ENCODE measurements around the gene RTF1. TPM values are rescaled to one million over a fixed set of nuclear protein-coding genes. Genes with fewer than 3 reads are reported as not detected.

The RTF1 gene
- total RNA-seq, 1 donor from 2014 or later: 27.9 TPM

DNA sequence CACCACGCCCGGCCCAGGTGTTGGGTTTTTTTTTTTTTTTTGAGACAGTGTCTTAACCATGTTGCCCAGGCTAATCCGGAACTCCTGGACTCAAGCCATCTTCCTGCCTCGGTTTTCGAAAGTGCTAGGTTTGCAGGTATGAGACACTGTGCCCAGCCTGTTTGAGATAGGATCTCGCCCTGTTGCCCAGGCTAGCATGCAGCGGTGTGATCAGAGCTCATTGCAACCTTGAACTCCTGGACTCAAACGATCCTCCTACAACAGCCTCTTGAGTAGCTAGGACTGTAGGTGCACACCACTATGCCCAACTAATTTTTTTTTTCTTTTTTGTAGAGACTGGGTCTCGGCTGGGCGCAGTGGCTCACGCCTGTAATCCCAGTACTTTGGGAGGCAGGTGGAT, 56.5 kb downstream of the RTF1 start:
- H3K27me3 ChIP-seq (ENCODE audit: control insufficient read depth, insufficient read depth, low read length): no peaks in the 10 kb centered on the region
- TF ChIP-seq, protein P1, sequence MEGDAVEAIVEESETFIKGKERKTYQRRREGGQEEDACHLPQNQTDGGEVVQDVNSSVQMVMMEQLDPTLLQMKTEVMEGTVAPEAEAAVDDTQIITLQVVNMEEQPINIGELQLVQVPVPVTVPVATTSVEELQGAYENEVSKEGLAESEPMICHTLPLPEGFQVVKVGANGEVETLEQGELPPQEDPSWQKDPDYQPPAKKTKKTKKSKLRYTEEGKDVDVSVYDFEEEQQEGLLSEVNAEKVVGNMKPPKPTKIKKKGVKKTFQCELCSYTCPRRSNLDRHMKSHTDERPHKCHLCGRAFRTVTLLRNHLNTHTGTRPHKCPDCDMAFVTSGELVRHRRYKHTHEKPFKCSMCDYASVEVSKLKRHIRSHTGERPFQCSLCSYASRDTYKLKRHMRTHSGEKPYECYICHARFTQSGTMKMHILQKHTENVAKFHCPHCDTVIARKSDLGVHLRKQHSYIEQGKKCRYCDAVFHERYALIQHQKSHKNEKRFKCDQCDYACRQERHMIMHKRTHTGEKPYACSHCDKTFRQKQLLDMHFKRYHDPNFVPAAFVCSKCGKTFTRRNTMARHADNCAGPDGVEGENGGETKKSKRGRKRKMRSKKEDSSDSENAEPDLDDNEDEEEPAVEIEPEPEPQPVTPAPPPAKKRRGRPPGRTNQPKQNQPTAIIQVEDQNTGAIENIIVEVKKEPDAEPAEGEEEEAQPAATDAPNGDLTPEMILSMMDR (IDR thresholded peaks at IDR 0.05; ENCODE audit: insufficient read depth, low read length, poor library complexity, severe bottlenecking): no peak
- no peak for DNase-seq (ENCODE audit: low read depth)
- H3K4me3 ChIP-seq (ENCODE audit: low read depth, low read length): no peak overlapping the region
- peaks cover 3% of the 10 kb centered on the region for H3K36me3 ChIP-seq (ENCODE audit: control insufficient read depth, insufficient read depth, low read length)

DNA sequence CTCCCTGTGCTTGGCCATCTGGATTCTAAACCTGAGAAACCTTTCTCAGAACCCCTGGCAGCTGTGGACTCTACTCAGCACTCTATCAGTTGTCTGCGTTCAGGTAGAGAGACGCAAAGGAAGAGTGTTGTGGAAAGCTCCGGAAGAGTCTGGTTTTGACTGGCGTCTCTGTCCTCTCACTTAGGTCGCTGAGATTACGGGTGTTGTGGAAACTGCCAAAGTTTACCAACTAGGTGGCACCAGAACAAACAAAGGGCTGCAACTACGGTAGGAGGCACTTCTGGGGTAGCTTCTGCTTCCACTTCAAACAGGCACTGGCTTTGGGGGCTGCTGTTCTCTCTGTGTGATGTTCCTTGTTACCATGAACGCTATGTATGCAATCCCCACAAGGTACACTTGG, 57.5 kb downstream of the RTF1 start:
- Histone ChIP-seq H3K27me3 (ENCODE audit: control insufficient read depth, insufficient read depth, low read length) (no peaks in the 10 kb centered on the region), H3K4me3 (ENCODE audit: low read depth, low read length) (no peak overlapping the region), H3K36me3 (ENCODE audit: control insufficient read depth, insufficient read depth, low read length) (peaks cover 3% of the 10 kb centered on the region)
- no peak for DNase-seq (ENCODE audit: low read depth)
- TF ChIP-seq, protein P1 (IDR thresholded peaks at IDR 0.05; ENCODE audit: insufficient read depth, low read length, poor library complexity, severe bottlenecking): no peak

DNA sequence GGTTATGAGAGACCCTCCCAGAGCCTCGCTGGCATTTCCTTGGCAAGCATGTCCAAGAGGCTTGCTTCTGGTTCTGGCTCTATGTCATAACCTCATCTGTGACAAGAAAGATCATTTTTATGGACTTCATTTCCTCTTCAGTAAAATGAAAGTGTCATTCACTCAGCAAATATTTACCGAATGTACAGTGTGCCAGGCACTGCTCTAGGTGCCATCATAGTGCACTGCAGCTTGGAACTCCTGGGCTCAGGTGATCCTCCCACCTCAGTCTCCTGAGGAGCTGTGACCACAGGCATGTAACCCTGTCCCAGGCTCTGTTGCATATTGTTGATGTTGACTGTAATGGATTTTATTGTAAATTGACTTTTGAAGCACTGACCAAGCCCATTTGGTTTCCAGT, 58.0 kb downstream of the RTF1 start:
- Histone ChIP-seq H3K36me3 (ENCODE audit: control insufficient read depth, insufficient read depth, low read length) (peaks cover 3% of the 10 kb centered on the region), H3K4me3 (ENCODE audit: low read depth, low read length) (no peak overlapping the region), H3K27me3 (ENCODE audit: control insufficient read depth, insufficient read depth, low read length) (no peaks in the 10 kb centered on the region)
- TF ChIP-seq, protein P1 (IDR thresholded peaks at IDR 0.05; ENCODE audit: insufficient read depth, low read length, poor library complexity, severe bottlenecking): no peak
- no peak for DNase-seq (ENCODE audit: low read depth)

DNA sequence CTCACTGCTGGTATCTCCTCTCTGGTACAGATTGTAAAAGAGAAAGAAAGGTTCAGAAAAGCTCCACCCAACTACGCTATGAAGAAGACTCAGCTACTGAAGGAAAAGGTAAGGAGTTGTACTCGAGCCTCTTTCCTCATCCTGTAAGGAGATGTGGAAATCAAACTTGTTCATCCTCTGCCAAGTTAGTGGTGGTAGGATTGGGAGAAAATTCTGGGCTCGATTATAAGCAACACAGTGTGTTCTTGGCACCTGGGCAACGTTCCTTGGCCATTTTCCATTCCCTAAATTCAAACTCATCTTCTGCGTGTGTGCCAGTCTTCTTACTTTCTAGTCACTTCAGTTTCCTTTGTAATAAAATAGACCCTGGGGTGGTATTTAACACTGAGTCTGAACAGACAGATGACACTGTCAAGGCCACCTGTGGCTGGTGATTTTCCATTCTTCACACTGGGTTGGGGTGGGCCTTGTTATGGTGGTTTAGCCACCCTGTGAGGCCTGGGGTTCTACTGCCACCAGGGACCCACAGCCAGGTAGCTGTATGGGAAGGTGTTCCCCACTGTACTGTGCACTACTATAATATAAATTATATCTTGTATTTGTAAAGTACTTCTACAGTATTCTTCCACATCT, 59.6 kb downstream of the RTF1 start:
- H3K27me3 ChIP-seq (ENCODE audit: control insufficient read depth, insufficient read depth, low read length): no peaks in the 10 kb centered on the region
- DNase-seq (ENCODE audit: low read depth): no peak
- no peak overlapping the region for H3K4me3 ChIP-seq (ENCODE audit: low read depth, low read length)
- H3K36me3 ChIP-seq (ENCODE audit: control insufficient read depth, insufficient read depth, low read length): peaks cover 1% of the 10 kb centered on the region
- TF ChIP-seq, protein P1 (IDR thresholded peaks at IDR 0.05; ENCODE audit: insufficient read depth, low read length, poor library complexity, severe bottlenecking): no peak

DNA sequence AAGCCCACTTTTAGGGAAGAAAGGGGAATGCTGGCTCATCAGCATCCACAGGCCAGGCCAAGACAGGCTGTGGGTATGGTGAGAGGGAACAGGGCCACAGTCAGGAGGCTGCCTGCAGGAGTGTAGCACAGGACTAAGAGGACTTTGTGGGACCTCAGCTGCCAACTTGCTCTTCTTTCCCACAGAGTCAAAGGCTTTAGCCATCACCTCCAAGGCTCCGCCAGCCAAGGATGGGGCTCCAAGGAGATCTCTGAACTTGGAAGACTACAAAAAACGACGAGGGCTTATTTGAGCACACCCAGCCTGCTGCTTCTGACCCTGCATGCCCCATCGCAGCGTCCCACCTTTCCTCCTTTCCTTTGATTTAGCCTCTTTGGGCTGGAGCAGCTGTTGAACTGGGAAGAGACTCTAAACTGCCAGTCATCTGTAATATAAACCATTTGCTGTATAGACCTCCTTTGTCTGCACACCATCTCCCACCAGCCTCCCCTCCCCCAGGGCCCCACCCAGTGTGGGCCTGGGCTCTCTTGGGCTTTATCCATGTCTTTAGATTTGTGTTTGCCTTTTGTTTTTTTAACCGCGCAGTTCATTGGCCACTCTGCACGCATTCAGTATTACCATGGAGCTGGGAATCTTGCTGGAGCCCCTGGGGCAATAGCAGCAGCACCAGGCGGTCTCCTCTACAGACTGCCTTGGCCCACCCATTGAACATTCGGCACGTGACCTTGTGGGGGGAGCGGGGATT, 63.7 kb downstream of the RTF1 start:
- H3K36me3 ChIP-seq (ENCODE audit: control insufficient read depth, insufficient read depth, low read length): peaks cover 1% of the 10 kb centered on the region
- TF ChIP-seq, protein P1 (IDR thresholded peaks at IDR 0.05; ENCODE audit: insufficient read depth, low read length, poor library complexity, severe bottlenecking): no peak

More for the DNA sequence above, 63.7 kb downstream of the RTF1 start:
- Histone ChIP-seq H3K4me3 (ENCODE audit: low read depth, low read length) (no peak overlapping the region), H3K27me3 (ENCODE audit: control insufficient read depth, insufficient read depth, low read length) (no peaks in the 10 kb centered on the region)
- no peak for DNase-seq (ENCODE audit: low read depth)
